ENCODE data around the gene RRP15. TPM values are rescaled to one million over a fixed set of nuclear protein-coding genes. Genes with fewer than 3 reads are reported as not detected.

Gene RRP15
- total and polyA plus RNA-seq, 2 of the 8 experiments (the other 6 are each of a cell fraction or from before 2014, with no cell fraction given), result 3.7 to 52.8 TPM

- POLR2A ChIA-PET (ENCODE audit: partially characterized antibody), result no interaction called here
- Histone ChIP-seq H3K27ac (ENCODE audit: low read depth, low read length) (no peak overlapping the region), H3K4me1 (replicated peaks in 1 of 4; ENCODE audit: control insufficient read depth in 3 of 4, insufficient read depth in 4 of 4, low read length in 3 of 4) (peaks cover 0 to 3% (median 1%) of the 10 kb centered on the region in 4 experiments; a peak in 2 of 7 replicates), H3K4ac (replicated peaks; ENCODE audit: insufficient read length, low read depth, low read length) (no peak overlapping the region), H3K79me2 (ENCODE audit: control insufficient read depth in 1 of 2, insufficient read depth in 2 of 2, low read length in 2 of 2) (no peaks in the 10 kb centered on the region), H2BK20ac (ENCODE audit: low read length) (no peak overlapping the region), H2AFZ (ENCODE audit: low read length) (no peak overlapping the region), H3K4me3 (ENCODE audit: extremely low read depth in 1 of 4, insufficient read depth in 2 of 4, low read depth in 3 of 4, low read length in 4 of 4) (no peak overlapping the region), H3K4me2 (ENCODE audit: insufficient read depth in 1 of 2, low read depth in 2 of 2, low read length in 2 of 2) (no peak overlapping the region), H4K5ac (ENCODE audit: insufficient read length, low read depth, low read length) (no peak overlapping the region), H2BK5ac (ENCODE audit: low read depth, low read length) (no peak overlapping the region), H3K27me3 (replicated peaks in 1 of 4; ENCODE audit: control insufficient read depth in 3 of 4, extremely low read depth in 1 of 4, insufficient read depth in 3 of 4, low read length in 3 of 4) (no peaks in the 10 kb centered on the region), H3K9me3 (ENCODE audit: insufficient read depth in 2 of 2, low read depth in 1 of 2, low read length in 1 of 2) (no peaks in the 10 kb centered on the region), H2AK5ac (ENCODE audit: low read depth, low read length) (no peak overlapping the region), H4K20me1 (replicated peaks in 1 of 2; ENCODE audit: control insufficient read depth in 1 of 2, insufficient read depth in 2 of 2, low read length in 2 of 2) (no peaks in the 10 kb centered on the region), H3K56ac (replicated peaks; ENCODE audit: insufficient read length, low read depth, low read length) (no peak overlapping the region), H2BK120ac (replicated peaks; ENCODE audit: low read depth, low read length) (no peak overlapping the region), H2BK12ac (ENCODE audit: low read depth, low read length) (no peak overlapping the region), H3K23ac (ENCODE audit: insufficient read length) (no peak overlapping the region), H2BK15ac (ENCODE audit: low read length) (no peak overlapping the region), H3K18ac (ENCODE audit: extremely low read depth, low read length) (no peak overlapping the region), H3K79me1 (ENCODE audit: low read depth, low read length) (no peaks in the 10 kb centered on the region), H3K14ac (ENCODE audit: insufficient read length) (no peak overlapping the region), H4K91ac (replicated peaks; ENCODE audit: insufficient read length, low read length) (no peak overlapping the region), H4K8ac (ENCODE audit: extremely low read depth, insufficient read depth, low read length) (no peak overlapping the region), H3K23me2 (ENCODE audit: low read depth, low read length) (no peaks in the 10 kb centered on the region), H3K9ac (replicated peaks in 1 of 4; ENCODE audit: extremely low read depth in 1 of 4, low read depth in 3 of 4, low read length in 3 of 4) (no peak overlapping the region), H3K36me3 (ENCODE audit: control insufficient read depth in 2 of 4, insufficient read depth in 4 of 4, low read length in 3 of 4) (no peaks in the 10 kb centered on the region)
- CTCF ChIA-PET (ENCODE audit: partially characterized antibody), result interaction anchor here (1.0 to 1.7 kb wide), 5 partner anchors 10 to 81 kb away, joined by 3 to 9 read pairs (median 4); no protein-coding TSS in a partner anchor
- no peak for TF ChIP-seq EGR1 (IDR thresholded peaks at IDR 0.05; ENCODE audit: borderline replicate concordance, low read depth, low read length)
- TF ChIP-seq HDAC6 (IDR thresholded peaks at IDR 0.05; ENCODE audit: low read depth, low read length), result no peak
- no peak for TF ChIP-seq SIN3A (conservative IDR thresholded peaks at IDR 0.05 in 1 of 2, IDR thresholded peaks at IDR 0.05 in 1 of 2; ENCODE audit: low read depth in 1 of 2, low read length in 2 of 2)
- TF ChIP-seq NANOG (IDR thresholded peaks at IDR 0.05; ENCODE audit: insufficient read depth, low read depth, low read length, poor library complexity, severe bottlenecking), result no peak
- no peak for TF ChIP-seq TAF7 (optimal IDR thresholded peaks at IDR 0.05; ENCODE audit: borderline replicate concordance, low read depth, low read length)
- no peak for DNase-seq (ENCODE audit: low read depth in 1 of 2, low spot score in 2 of 2)
- WGBS, 2 experiments (ENCODE audit: extremely low coverage in 1 of 2, insufficient coverage in 1 of 2, insufficient read length in 1 of 2, insufficient replicate concordance in 2 of 2, low coverage in 1 of 2, low lambda C conversion rate in 2 of 2, missing lambda C conversion rate in 1 of 2), result 96% methylated on average over 6 of the region's 6 CpGs; no CpG with 5 or more reads in 1 of the 2 experiments
- no peak for FAIRE-seq
These were observed 35.6 kb upstream of the RRP15 start for GRCh38 chr1:218249338-218250140.

Data from H1 (cell line).